Right lobe of liver (tissue), 4 donors: ENCODE results near the gene P4HA2.

Experiments
- CTCF ChIP-seq, 4 donors: fragments of 200-600 bp in 3 of 4; fragments of 450-650 bp in 1 of 4; IDR thresholded peaks; one replicate each; pipeline versions ENCODE4 v1.5.1 to v1.8.0; 2016 to 2022; ENCODE audit warnings: antibody characterized with exemption in 4 of 4, mild to moderate bottlenecking in 2 of 4
- POLR2A ChIP-seq: fragments of 450-650 bp; IDR thresholded peaks from one replicate; pipeline ENCODE4 v1.6.1; 2017; ENCODE audit warnings: antibody characterized with exemption, mild to moderate bottlenecking
- donor health status: DM: no; HTN: no; CAD: no.
- donor health status: DM: no; HTN: no; CAD: no.
- donor health status: DM: no; HTN: yes; CAD: no.

- no peak for TF ChIP-seq POLR2A
- no peak for TF ChIP-seq CTCF (IDR thresholded peaks at IDR 0.05)
Observed at GRCh38 chr5:132237670-132238069, 10.0 kb upstream of the P4HA2 start.
